GM12873 (cell line): ENCODE results near the gene ELOB.

Experiments used
- CTCF ChIP-seq: IDR thresholded peaks from 2 replicates; pipeline ENCODE4 v1.5.1; 2012; ENCODE audit warnings: low read depth, mild to moderate bottlenecking, moderate library complexity, low read length, control low read depth; ENCODE audit not compliant: insufficient read depth; ENCODE audit errors: missing control alignments

ELOB gene

DNA sequence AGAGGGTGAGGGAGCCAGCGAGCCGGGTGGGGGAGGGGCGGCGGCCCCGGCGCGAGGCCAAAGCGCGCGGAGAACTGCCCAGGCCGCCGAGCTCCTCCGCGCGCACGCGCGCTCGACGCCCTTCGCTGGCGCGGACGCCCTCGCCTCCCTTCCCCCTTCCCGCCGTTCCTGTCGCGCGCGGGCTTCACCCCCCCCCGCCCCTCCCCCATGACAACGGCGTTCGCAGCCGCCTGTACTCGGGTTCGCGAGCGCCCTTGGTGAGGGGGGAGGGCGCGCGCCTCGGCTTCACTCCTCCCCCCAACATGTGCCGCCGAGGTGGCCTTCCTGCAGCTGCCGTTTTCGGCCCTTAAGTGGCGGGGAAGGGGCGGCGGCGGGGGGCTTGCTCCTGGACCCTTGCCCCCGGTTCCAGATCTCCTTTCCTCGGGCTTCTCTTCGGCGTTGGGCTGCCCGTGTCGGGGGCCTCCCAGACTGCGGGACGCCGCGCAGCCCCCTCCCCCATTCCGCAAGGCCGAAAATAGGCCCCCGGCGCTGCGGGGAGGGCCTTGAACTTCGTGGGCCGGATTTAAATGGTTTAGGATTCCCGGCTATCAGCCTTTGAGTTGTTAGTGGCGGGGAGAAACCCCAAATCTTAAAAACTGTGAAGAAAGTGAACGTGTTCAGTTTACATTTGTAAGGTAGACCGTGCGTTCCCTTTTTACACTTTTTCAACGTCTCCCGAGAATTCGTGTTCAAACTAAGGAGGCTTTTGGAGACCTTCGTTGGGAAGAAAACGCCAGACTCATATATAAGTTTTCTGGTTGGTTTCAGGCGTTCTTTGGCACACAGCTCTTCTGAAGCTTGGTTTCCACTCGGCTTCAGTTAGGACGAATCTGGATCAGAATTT is 24.0 kb downstream of the ELOB start:
- TF ChIP-seq CTCF = no peak

DNA sequence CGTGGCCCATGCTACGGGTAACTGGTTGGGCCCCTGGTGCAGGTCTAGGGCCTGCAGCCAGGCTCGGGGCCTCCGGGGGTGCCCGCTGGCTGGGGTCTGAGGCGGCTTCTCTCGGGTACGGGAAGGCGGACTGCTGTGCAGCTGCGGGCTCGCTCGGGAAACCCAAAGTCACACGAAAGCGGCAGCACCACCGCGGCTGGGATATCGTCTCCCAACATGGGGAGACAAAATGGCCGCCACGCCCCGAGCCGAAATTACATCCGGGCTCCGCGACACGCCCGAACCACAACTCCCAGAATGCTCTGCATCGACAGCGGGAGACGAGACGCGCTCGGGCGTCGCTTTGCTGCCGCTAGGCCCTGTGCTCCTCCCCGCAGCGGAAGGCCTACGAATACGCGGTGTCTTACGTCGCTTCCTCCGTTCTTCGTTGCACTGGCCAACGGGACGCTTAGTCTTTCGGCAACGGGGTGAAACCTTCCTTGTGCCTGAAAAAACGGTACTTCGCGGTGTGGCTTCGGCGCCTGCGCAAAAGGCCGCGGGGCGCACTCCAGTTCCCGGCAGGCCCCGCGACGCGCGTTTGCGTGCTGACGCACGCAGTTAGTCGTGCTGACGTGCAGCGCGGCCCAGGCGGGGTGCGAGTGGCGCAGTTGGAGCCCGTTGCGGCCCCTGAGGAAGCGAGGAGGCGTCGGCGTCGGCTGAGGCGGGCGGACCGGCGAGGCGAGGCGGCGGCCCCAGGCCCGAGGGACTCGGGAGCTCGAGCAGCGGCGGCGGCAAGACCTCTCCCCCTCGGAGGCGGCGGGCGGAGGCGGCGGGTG is 24.8 kb downstream of the ELOB start, which contains the start of gene SRRM2:
Gene SRRM2, plus strand, starts transcription at position 604 of the 815 bp plus-strand sequence. CDS start 3,727 bp downstream, outside the sequence.
- no peak for TF ChIP-seq CTCF

DNA sequence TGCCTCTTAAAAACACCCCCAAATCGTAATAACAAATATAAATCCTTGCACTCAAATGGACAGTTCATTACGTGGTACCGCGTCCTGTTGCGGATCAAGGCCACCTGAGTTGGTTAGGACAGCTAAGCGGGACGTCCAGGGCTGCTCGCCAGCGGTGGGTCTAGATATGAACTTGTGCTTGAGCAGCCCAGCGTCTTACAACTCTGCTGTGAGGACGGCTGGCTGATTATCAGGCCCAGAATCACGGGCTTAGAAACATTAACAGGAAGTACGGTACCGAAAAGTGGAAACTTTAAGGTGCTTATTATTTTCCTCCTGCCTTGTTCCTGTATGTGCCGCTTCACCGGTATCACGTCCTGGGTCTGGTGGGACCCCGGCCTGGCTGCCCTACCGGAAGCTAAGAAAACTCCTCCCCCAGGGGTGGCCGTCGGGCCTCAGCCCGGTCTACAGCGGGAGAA is 25.5 kb downstream of the ELOB start:
- TF ChIP-seq CTCF = no peak

DNA sequence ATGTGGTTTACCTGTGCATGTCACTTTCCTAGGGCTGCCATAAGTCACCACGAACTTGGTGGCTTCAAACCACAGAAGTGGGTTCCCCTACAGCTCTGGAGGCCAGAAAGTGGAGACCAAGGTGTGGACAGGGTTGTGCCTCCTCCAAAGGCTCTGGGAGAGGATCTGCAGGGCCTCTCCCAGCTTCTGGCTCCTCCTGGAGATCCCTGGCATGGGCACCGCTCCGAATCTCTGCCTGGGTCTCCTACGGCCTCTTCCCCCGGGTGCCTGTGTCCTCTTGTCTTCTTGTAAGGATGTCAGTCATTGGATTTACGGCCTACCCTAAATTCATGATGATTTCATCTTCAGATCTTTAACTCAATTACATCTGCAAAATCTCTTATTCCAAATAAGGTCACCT is 27.1 kb downstream of the ELOB start:
- no peak for TF ChIP-seq CTCF

GRCh38 chr16:2749476-2749875 is 27.6 kb downstream of the ELOB start:
- TF ChIP-seq CTCF = no peak

DNA sequence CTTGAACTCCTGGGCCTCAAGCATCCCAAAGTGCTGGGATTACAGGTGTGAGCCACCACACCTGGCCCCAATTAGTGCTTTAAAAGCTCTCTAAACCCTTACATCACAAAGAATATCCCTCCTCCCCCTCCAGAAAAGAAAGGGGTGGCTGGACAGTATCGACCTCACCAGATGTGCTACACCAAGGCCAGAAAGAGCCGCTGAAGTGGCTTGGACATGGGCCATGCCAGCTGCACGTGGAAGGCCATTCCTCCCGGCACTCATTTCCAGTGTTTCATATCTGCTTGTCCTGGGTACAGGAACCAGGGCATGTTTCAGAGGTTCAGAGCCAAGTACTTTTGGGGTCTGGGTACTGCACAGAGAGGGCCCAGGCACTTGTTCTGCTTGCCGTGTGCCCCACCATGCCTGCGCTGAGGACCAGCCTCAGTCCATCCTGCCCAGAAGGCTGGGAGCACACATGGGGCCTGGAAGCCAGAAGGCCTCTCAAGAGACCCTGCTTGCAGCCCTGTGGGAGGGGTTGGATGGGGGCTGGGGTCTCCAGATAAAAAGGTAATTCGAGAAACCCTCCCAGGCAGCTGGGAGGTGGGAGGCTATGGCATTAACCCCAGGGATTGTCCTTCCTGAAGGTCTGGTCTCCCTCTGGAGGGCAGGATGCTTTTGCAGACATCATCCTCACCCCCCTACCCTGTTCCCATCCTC is 28.2 kb downstream of the ELOB start:
- TF ChIP-seq CTCF = no peak
